ENCODE measurements around the gene NCL.

DNA sequence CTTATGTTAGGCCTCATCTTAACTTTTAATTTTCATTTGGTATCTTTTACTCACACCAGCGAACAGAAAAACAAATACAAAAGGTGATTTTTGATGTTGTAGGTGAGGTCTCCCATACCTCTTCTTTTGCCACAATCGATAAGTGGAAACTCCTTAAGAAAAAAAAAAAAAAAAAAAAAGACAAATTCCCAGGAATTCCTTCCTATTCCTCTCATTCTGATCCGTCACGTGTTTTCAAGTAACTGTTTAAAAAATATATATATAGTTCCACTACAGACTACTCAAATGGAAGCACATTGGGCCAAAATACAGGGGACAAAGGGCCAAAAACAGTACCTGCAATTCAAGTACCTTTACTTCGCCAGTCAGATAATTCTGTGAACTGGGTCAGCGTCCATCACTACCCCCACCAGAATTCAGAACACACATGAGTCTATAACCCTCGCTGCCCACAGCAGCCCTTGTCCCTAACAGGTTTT, 49.5 kb upstream of the NCL start:
- TF ChIP-seq, protein P1, sequence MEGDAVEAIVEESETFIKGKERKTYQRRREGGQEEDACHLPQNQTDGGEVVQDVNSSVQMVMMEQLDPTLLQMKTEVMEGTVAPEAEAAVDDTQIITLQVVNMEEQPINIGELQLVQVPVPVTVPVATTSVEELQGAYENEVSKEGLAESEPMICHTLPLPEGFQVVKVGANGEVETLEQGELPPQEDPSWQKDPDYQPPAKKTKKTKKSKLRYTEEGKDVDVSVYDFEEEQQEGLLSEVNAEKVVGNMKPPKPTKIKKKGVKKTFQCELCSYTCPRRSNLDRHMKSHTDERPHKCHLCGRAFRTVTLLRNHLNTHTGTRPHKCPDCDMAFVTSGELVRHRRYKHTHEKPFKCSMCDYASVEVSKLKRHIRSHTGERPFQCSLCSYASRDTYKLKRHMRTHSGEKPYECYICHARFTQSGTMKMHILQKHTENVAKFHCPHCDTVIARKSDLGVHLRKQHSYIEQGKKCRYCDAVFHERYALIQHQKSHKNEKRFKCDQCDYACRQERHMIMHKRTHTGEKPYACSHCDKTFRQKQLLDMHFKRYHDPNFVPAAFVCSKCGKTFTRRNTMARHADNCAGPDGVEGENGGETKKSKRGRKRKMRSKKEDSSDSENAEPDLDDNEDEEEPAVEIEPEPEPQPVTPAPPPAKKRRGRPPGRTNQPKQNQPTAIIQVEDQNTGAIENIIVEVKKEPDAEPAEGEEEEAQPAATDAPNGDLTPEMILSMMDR (conservative IDR thresholded peaks at IDR 0.05), result no peak
- TF ChIP-seq EZH2 (IDR thresholded peaks at IDR 0.05; ENCODE audit: low read depth), result no peak

Data from PC-9 (cell line).